Posterior cingulate gyrus (tissue), 11 donors: ENCODE measurements around the gene TGM3.
A peak's percentile ranks its signal among the peaks of the same experiment; 100 is the strongest.

Experiments used
- DNase-seq, 10 donors: peaks; one replicate each; pipeline versions ENCODE4 v3.0.0 to v3.0.0-alpha.2; 2020 to 2021; ENCODE audit warnings: mixed read lengths in 3 of 10
- intact Hi-C: fragments of 100-400 bp; cut with DNase I; formaldehyde crosslinking; loops from one replicate; pipeline ENCODE4 v1.15.1; 2023

The TGM3 gene

DNA sequence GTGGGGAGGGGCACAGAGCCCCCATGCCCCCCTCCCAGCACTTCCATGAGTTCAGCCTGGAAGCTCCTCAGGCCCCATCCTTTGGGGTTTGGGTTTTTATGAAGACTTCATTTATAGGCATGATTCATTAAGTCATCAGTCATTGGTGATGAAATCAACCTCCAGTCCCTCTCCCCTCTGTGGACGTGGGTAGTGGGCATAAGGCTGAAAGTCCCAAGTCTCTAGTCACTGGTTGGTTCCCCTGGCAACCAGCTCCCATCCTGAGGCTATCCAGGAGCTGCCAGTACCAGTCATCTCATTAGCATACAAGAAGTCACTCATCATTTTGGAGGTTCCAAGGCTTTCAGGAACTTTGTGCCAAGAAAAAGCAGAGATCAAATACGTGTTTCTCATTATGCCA lies 9.2 kb downstream of the TGM3 start:
- intact Hi-C loops, result no loop called here
- DNase-seq, result peak in 1 of 10 donors; percentile 83

DNA sequence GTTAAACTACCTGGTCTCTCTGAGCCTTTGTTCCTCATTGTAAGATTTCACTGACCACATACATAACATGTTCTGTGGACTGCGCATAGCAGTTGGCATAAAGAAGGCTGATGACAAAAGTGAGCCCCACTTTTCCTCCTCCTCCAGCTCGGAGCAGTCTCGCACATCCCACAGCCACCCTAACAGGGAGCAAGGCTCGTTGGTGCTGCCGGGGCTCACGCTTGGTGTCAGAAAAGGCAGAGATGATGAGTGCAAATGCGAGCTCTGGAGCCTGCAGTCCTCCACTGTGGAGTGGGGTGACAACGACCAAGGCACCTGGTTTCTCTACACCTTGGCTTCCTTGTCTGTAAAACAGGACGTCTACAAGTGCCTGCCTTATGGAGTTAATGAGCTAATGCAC lies 9.7 kb downstream of the TGM3 start:
- intact Hi-C loops, result no loop called here
- peak in 2 of 10 donors; percentile 80 to 85 for DNase-seq

DNA sequence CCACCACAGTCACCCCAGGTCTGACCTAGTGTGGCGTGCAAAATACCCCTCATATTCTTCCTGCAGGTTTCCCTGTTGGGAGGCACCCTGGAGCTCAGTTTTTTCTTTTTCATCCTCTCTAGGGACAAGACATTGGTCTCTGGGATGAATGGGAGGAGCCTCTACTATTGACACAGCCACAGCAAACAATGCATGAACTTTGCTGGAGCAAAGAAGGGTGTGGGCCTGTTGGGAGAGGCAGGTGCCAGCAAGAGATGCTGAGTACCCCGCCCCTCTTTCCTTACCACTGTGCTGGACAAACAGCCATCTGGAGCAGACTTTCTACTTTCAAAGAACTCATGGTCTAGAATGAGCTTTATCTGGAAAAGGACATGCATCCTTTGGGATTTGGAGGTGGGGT lies 10.1 kb downstream of the TGM3 start:
- no peak for DNase-seq

DNA sequence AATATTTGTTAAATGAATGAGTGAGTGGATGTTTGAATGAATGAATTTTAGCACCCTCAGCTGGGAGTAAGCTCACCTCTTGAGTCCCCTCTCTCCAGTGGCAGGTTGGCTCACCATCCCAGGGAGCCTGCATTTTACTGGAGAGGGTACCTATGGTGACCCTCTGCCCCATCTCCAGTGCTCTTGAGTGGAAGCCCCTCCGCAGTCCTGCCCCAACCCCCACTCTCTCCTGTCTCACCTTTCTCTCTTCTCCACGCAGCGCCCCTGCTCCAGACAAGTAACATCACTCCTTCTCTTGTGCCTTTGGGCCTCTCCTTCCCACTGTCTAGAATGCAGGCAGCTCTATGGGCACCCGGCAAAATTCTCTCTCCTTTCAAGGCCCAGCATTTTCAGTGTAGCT lies 11.3 kb downstream of the TGM3 start:
- intact Hi-C loops, result no loop called here
- DNase-seq, result no peak

More for the DNA sequence above, 10.1 kb downstream of the TGM3 start:
- intact Hi-C loops, result no loop called here

DNA sequence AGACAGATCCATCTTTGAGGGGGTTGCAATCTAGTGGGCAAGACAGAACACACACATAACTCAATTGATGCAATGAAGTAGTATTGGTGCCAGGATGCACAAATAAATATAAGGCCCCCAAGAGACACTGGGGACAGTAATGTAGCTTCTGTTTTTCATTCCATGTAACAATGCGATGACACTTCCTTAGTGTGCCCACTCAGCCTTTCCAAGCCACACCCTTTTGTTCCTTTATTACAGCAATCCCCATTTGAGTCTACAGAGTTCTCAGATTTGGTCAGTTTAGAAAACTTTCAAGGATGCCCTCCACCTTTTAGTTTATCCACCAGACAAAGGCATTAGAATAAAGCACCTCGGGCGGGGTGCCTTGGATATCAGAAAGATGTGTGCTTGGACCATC lies 15.5 kb downstream of the TGM3 start:
- intact Hi-C loops, result no loop called here
- no peak for DNase-seq

DNA sequence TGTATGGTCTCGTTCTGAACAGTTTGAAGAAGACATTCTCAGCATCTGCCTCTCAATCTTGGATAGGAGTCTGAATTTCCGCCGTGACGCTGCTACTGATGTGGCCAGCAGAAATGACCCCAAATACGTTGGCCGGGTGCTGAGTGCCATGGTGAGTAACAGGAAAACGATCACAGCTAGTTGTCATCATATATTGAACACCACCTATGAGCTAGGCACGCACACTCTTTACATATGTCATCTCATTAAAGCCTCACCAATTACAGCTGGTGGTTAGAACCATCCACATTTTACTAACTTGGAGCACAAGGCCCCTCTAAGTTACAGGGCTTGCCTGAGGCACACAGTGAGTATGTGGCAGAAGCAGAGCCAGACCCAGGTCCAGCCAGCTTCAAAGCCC lies 17.1 kb downstream of the TGM3 start:
- intact Hi-C loops, result no loop called here
- DNase-seq, result peak in 1 of 10 donors; percentile 8

DNA sequence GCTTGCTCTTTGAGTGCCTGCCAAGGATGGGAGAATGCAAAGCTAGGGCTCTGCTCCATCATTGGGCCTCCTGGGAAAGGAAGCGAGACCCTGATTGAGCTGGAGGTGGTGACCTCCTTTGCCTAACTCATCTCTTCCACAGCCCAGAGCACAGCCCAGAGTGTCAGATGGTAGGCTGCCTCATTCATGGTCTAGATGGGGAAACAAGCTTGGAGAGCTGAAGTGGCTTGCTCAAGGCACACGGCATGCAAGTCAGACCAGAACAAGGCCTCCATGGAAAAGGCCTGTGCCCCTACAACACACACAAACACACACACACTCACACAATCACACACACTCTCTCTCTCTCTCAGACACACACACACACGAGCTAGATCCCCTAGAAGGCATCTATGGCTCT lies 17.5 kb downstream of the TGM3 start:
- peak in 1 of 10 donors; percentile 9 for DNase-seq
- intact Hi-C loops, result no loop called here

DNA sequence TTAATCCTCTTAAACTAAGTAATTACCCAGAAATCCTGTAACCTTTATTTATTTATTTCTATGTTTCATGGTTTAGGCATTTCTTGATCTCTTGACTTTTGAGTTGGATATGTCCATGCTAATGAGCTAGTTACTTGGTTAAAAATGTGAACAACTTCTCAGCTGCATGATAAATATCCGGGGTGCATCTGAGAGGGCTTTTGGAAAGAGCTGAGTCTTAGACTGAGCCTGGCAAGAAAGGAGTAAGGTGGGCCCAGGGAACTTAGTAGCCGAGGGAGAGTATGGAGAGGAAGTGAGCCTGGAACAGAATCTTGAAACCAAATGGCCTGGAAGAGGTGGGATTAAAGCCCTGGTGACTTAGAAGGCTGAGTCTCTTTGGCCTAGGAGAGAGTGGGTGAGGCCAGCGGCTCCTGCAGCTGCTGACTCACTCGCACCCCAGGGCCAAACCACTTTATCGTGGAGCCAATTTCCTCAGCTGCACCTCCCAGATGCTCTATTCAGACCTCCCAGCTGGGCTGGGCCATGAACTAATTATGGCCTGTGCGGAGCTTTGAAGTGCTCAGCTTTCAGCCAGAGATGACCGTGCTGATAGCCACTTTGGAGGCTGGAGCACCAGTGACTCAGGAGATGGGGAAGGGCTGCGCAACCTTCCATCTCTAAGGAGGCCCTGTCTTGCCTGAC lies 19.1 kb downstream of the TGM3 start:
- intact Hi-C loops, result no loop called here
- DNase-seq, result peak in 1 of 10 donors; percentile 65

DNA sequence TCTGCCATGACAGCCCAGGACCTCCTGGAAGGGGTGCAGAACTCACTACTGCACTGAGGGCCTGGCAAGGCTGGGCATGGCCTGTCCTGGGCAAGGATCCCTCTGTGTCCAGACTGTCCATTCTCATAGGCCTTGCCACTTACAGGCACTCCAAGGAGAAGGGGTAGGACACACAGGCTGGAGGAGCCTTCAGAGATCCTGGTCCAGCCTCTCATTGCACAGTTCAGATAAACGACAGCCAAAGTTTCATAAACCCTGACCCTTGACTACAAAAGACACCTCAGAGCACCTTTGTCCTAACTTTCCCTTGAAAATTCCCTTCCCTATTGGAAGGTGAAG lies 19.6 kb downstream of the TGM3 start:
- intact Hi-C loops, result no loop called here
- no peak for DNase-seq

DNA sequence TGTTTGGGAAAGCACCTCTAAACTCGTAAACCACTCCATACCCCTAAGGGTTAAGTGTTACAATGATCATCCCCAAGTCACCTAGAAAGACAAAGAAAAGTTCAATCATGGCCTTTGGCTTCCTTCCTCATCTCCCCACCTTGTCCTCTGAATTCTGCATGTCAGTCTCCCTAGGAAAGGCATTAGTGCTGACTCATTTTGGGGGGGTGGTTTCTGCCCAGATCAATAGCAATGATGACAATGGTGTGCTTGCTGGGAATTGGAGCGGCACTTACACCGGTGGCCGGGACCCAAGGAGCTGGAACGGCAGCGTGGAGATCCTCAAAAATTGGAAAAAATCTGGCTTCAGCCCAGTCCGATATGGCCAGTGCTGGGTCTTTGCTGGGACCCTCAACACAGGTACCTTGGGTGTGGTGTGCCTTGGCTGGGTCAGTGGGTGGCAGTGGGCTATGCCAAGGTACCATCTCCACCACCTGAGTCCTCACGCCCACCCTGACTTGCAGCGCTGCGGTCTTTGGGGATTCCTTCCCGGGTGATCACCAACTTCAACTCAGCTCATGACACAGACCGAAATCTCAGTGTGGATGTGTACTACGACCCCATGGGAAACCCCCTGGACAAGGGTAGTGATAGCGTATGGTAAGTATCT lies 21.2 kb downstream of the TGM3 start:
- DNase-seq, result peak in 1 of 10 donors; percentile 61
- intact Hi-C loops, result no loop called here

DNA sequence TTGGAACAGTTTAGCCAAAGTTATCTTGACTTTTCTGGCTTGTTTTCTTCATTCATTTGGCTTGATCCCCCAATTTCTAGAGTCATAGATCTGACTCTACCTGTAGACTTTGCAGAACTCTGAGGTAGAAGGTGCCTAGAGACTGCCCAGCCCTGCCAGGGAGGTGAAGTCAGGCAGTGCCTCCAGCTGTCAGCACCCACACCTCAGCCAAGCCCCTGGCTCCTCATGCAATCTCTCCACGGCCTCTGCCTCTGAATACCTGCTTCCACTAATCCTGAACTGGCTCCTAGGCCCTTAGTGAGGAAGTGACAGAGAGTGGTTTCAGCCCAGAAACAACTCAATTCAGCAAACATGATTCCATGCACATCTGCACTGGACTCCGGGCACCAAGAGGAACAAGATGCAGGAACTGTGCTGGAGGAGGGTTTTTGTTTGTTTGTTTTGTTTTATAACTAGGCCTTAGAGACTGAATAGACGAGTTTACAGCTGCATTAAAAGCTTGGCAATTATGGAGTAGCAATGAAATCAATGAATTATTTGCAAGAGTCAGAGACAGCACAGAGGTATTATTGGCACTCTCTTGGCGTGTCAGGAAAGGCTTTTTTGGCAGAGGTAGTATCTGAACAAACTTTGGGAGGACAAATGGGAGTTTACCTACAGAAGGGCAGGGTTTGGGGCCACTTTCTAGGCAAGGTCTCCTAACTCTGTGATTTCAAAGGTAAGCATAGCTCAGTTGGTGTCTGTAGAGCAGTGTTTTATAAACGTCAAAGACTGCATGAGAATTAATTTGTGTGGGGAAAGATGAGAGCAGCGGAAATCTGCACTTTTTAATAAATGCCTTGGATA lies 25.2 kb downstream of the TGM3 start:
- DNase-seq, result peak in 1 of 10 donors; percentile 33
- intact Hi-C loops, result no loop called here

DNA sequence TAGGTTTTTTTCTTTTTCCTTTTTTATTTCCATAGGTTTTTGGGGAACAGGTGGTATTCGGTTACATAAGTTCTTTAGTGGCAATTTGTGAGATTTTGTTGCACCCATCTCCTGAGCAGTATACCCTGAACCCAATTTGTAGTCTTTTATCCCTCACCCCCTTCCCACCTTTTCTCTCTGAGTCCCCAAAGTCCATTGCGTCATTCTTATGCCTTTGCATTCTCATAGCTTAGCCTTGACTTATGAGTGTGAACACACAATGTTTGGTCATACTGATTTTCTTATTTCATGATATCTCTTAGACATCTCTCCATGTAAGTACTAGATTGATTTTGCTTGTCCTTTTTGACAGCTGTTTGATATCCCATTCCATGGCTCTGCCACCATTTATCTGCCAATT lies 27.2 kb downstream of the TGM3 start:
- intact Hi-C loops, result no loop called here
- peak in 1 of 10 donors; percentile 5 for DNase-seq

DNA sequence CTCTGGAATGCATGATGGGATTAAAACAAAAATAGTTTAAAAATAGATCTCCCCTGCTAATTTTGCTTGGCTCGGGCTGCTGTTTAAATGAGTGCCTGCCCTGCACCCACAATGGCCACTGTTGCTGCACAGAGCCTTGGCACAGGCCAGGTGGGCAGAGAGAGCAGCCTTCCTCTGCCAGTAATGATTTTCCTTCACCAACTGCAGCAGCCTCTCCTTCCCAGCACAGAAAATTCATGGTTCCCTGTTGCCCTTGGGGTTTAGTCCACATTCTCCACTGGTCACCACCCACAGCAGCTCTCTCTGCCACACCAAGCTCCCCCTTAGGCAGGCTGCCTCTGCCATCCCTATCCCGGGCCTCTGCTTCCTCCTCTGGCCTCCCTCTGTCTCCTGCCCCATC lies 30.2 kb downstream of the TGM3 start:
- DNase-seq, result peak in 1 of 10 donors; percentile 30
- intact Hi-C loops, result no loop called here

DNA sequence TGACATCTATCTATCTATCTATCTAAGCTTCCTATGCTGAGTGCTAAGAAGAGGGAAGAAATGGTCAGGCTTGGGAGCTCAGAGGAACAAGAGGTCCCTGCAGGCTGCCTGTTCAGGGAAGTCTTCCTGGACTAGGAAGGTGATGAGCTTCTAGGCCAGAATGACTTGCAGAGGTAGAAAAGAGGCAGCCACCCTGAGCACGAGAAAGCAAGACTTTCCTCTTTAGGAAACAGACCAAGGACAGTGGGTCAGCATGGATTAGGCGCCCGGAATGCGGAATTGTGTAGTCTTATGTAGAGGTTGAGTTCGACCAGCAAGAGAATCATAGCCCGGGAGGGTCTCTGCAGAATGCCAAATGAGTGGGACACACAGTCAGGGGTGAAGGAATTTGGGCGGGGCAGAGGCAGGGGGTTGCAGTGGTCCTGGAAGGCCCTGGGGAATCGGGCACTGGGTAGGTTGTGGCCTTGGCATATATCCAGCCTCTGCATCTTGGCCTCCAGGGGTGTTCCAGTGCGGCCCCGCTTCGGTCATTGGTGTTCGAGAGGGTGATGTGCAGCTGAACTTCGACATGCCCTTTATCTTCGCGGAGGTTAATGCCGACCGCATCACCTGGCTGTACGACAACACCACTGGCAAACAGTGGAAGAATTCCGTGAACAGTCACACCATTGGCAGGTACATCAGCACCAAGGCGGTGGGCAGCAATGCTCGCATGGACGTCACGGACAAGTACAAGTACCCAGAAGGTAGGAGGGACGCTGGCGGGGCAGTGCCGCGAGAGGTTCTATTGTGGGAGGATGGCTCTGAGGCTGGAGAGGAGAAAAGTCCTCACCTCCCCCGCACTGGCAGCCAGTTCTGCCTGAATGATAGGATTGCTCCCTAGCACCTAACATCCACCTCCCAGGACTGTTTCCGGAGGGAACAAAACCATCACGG lies 32.1 kb downstream of the TGM3 start:
- intact Hi-C loops, result no loop called here
- peak in 1 of 10 donors; percentile 64 for DNase-seq

DNA sequence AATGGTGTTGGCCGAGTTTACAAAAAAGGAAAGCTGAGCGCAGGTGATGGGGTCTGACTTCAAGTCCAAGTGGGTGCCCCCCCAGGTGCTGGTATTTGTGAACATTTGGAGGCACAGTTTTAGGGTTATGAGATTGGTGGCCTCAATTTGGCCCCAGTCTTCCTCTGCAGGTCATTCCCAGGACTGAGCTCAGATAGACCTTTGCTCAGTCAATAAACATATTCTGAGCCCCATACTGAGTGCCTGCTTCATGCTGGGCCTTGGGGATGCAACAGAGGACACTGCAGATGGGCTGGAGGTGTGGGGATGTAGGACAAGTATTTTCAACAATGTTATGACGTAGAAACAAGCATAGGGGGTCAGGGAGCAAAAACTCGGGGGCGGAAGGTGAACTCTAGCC lies 33.5 kb downstream of the TGM3 start:
- DNase-seq, result no peak

DNA sequence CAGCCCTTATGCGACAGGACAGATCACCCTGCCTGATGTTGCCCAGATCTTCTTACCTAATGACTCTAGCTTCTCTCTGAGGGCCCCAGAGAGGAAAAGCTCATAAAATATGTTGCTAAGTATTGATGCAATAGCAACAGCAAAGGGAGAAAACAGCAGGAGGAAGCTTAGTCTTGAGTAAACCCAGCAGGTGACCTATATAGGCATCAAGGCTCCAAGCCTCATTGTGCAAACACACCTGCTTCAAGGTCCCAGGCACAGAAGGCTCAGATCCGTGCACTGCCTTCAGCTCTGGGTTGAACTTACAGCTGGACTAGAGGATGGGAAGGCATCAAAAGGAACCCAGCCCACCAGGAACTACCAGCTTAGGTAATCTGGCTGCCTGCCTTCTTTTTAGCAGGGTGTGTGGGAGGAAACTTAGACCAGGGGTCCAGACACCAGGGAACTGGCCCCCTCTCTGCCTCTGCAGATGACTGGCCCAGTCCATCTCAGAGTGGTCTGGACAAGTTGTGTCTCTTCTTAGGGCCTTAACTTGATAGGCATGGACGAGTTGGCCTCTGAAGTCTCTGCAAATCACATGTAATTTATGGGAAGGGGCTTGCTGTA lies 34.4 kb downstream of the TGM3 start:
- DNase-seq, result no peak
- intact Hi-C loops, result no loop called here

More for the DNA sequence above, 33.5 kb downstream of the TGM3 start:
- intact Hi-C loops, result no loop called here

DNA sequence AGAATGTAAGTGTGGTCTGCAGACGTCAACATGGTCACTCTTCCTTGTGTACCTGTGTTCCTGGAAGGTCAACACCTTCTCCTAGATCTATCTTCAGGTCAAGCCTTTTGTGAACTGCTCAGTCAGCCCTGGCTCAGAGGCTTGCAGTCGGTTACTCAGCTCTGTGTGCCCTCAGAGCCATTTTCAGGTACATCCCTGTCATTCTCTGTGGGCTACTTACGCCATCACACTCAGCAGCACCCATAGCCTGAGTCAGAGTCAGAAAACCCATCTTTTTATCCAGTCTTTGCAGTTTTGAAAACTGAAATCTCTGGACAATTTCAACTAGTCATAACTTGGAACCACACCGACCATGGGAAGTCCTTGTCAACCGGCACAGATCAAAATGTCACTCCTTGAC lies 35.3 kb downstream of the TGM3 start:
- intact Hi-C loops, result no loop called here
- no peak for DNase-seq

DNA sequence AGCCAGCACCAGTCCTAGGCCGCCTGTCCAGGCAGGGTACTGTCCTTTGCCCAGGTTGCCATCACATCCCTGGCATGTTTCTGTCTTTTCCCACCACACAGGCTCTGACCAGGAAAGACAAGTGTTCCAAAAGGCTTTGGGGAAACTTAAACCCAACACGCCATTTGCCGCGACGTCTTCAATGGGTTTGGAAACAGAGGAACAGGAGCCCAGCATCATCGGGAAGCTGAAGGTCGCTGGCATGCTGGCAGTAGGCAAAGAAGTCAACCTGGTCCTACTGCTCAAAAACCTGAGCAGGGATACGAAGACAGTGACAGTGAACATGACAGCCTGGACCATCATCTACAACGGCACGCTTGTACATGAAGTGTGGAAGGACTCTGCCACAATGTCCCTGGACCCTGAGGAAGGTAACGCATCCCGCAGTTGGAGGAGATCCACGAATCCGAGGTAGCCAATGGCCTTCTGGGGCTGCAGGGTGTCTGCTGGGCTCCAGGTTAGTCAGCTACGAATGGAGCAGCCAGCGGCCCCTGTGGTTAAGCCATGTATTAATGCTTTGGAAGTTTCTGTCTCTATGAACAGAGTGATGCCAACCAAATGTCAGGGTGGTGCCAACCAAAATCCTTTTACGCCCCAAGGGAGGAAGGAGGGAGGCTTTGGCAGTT lies 36.2 kb downstream of the TGM3 start:
- intact Hi-C loops, result no loop called here

DNA sequence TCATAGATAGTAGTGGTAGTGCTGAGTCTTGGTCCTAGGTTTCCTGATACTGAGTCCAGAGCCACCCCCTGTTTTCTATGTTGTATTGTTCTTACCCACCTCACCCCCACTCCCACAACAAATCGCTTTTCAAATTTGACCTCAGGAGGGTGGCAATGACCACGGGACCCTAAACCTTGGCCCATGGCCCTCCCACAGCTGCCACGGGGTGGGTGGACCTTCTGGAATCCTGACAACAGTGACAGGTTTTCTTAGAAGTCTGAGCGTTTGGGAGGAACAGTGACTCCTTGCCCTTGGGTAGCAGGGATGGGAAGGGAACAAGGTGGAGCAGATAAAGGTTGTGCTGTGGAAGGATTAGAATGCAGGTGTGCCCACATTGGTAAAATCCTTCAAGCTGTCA lies 36.9 kb downstream of the TGM3 start:
- DNase-seq, result no peak
- intact Hi-C loops, result no loop called here

More for the DNA sequence above, 36.2 kb downstream of the TGM3 start:
- no peak for DNase-seq

DNA sequence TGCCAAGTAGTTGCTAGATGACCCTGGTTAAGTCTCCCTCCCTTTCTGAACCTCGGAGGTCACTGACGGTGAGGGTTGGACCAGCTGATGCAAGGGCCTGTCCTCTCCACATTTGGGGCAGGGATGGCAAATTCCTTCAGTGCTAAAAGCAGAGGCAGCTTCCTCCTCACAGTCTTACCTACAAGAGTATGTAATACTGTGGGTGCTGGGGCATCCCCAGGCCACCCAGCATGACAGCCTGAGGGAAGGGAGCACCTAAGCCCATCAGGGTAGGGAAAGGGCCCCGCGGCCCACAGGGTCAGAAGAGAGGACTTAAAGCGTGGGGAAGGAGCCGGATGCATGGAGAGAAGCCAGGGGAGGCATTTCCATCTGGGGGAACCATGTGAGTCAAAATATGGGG lies 38.0 kb downstream of the TGM3 start:
- intact Hi-C loops, result no loop called here
- DNase-seq, result no peak
